ENCODE data around the gene PLA2G4E.

The PLA2G4E gene

DNA sequence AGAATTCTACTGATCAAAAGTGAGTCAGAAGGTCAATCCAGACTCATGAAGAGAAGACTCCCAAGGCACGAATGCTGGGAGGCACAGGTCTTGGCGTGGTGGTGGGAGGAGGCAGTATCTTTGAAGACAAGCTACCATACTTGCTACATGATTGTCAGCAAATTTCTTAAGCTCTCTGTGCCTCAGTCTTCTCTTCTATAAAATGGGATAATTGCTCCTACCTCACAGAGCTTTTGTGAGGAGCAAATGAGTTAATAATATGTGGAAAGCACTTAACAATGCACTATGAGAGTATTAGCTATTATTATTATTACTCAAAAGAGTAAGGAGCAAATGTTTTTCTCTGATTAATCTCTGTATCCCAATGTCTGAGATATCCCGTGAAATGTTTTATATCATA lies 84.7 kb downstream of the PLA2G4E start:
- DNase-seq (ENCODE audit: low spot score) = no peak

DNA sequence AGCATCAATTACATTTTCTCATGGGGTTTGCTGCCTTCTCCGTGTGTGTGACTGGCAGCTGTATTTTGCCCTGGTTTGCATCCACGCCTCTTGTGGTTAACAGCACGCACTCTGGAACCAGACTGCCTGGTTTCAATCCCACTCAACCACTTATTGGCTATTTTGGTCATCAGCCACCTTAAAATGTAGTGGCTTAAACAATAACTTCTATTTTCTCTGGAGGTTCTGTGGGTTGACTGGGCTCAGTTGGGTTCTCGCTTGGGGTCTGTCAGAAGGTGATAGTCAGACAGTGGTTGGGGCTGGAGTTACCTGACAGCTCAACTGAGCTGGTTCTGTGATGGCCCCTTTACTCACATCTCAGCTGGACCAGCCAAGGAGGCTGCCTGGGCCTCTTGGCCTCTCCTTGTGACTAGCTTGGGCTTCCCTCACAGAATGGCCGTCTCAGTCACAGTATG lies 85.2 kb downstream of the PLA2G4E start:
- no peak for DNase-seq (ENCODE audit: low spot score)

DNA sequence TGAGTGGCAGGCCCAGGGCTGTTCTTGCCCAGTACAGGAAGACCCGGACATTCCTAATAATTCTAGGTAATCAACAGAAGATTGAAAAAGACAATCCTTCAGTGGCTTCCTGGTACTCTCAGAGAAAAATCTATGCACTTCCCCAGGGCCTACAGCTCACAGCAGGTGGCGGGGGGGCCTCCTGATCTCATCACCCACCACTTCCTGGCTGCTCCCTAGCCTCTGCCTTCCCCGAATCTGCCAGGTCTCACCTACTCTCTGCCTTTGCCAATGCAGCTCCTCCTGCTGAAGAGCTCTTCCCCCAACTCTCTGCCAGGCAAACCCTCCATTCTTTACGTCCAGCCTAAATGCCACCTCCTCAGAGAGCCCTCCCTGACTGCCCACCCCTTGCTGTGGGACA lies 86.0 kb downstream of the PLA2G4E start:
- no peak for DNase-seq (ENCODE audit: low spot score)

DNA sequence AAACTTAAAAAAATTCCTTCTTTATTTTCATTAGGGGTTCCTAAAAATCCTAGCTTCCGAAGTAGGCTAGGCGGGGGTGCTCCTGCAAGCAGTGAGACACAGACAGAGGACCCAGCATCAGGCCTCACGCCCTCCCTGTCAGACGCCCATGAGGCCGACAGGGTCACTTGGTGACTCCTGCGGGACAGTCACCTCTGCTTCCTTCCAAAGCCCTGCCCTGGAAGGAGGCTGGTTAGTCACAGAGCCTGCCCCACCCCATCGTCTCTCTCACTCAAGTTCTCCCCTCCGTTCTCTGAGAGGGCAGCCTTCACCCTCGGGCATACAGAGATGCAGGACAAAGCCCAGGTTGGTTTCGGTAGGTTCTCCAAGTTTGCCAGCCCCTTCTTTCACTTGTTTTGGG lies 87.1 kb downstream of the PLA2G4E start:
- DNase-seq (ENCODE audit: low spot score) = no peak

DNA sequence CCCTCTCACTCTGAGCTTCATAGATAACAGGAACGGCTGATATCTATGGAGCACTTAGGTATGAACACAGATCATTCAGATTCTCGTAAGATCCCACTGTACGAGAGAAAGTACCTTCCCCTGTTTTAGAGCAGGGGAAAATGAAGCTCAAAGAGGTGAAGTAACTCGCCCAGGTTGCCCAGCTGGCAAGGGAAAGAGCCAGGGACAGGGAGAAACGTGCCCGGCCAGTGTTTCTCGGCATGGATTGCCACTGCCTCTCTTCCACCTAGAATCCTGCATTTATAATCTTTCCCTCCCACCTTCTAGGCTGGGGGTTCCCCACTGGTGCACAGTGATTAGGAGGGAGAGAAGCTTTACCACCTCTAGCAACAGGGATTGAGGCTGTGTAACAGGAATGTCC lies 87.5 kb downstream of the PLA2G4E start:
- no peak for DNase-seq (ENCODE audit: low spot score)

DNA sequence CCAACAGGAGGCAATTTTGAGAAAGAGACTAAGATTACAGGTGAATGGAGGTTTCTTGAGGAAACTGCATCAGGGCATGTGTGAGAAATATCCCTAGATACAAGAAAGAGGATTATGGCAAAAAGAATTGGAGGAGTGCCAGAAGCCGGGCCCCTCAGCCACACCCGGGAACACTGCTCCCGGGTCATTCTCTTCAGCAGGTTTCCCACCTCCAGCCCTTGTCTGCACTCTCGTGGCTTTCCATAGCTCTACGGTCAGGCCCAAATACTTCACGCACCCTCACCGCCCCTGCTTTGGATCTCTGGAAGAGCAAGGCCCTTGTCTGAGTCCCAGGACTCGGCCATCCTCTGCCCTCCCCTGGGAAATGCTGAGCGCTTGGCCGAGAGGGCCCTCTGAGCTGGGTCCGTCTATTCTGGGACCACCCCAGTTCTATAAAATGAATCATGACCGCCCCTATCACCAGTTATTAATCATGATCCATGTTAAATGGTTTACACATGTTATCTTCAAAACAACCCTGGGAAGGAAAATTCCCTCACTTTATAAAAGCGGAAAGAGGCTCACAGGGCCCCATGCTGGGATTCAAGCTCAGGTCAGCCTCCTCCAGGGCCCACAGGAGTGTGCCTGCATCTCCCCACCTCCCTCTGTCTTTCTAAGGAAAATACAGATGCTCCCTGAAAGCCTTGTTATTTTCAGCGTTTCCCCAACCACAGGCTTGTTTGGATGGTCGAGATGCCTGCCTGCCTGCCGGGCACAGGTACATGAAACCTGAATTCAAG lies 88.1 kb downstream of the PLA2G4E start:
- DNase-seq (ENCODE audit: low spot score) = no peak

DNA sequence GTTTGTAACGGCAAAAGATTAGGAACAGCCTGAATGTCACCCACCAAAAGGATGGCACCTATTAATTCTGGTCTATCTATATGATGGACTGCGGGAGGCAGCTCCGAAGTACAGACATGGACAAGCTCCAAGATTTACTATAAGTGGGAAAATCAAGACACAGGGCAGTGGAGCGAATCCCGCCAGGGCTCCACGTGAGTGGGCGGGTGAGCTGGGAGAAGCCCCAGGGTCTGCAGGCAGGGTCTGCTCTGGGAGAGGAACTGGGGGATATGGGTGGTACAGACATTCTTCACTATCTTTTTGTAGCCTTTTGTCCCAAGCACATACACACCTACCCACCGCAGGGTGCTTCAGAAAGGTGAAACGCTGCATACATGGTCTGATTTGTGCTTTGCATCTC lies 88.7 kb downstream of the PLA2G4E start:
- no peak for DNase-seq (ENCODE audit: low spot score)

Data from Ammon's horn (tissue), 1 donor.